Stimulated activated effector memory CD8-positive, alpha-beta T cell treated with anti-CD3 and anti-CD28 coated beads, Interleukin-12 subunit alpha, Interleukin-12 subunit beta, amount 100 ng/mL, for 72 hours (primary cell): Measurements from ENCODE around the gene HOTAIR.

Experiments used
- ATAC-seq: fragments of 150-1000 bp; cut with Tn5 transposase; 2 replicates; pipeline ENCODE4 v1.10.0; 2021
- DNase-seq, 2 donors: peaks; one replicate each; pipeline ENCODE4 v3.0.0; 2021 to 2022; ENCODE audit warnings: low spot score in 2 of 2
- H3K27ac Mint-ChIP-seq: one replicate; pipeline ENCODE4 v1.8.0; 2022; ENCODE audit warnings: mild to moderate bottlenecking, mixed read lengths
- H3K36me3 Mint-ChIP-seq: one replicate; pipeline ENCODE4 v1.8.0; 2022; ENCODE audit warnings: mild to moderate bottlenecking, mixed read lengths
- H3K4me1 Mint-ChIP-seq: one replicate; pipeline ENCODE4 v1.8.0; 2022; ENCODE audit warnings: mixed read lengths
- H3K4me3 Mint-ChIP-seq: one replicate; pipeline ENCODE4 v1.8.0; 2022; ENCODE audit warnings: mild to moderate bottlenecking, mixed read lengths
- H3K9me3 Mint-ChIP-seq: one replicate; pipeline ENCODE4 v1.8.0; 2022; ENCODE audit warnings: mixed read lengths

HOTAIR gene

DNA sequence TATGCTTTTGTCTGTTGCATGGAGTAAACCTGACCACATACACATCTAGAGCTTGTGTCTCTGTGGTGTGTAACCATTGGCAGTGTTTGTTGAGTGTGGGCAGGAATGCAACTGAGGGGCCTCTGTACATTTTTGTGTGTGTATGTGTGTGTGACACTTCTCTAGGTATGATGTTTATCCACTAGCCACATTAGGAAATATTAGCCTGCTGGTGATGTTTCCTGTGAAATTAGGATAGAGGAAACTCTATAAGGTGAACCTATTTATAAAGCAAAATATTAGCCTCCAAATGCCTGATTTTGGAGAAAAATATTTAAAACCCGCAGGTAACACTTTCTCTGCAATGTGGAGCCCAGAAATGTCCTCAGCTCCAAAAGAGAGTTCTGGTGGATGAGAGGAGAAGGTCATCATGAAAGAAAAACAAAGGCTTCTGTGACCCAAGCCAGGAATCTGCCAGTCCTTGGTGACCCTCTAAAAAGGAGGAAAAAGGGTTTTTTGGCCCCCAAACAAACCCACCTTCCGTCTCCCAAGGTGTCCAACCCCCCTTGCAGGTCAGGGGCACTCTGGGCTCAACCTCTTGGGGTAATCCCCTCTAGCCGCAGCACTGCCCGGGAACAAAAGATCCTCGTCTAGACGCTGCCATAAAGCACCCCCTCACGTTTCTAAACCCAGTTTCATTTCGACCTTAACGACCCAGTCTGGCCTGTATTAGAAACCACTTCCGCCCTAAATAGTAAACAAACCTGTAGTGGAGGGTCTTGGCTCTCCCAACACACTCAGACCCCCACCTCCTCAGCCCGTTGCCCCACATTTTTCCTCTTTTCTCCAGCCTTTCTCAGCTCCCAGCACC, 3.1 kb upstream of the HOTAIR start:
- H3K4me1 Mint-ChIP-seq: peaks cover 32% of the 10 kb centered on the region
- DNase-seq (no peak), ATAC-seq (no peak)
- no peaks in the 10 kb centered on the region for H3K9me3 Mint-ChIP-seq
- peaks cover 4% of the 10 kb centered on the region for H3K36me3 Mint-ChIP-seq
- H3K4me3 Mint-ChIP-seq: no peak overlapping the region
- H3K27ac Mint-ChIP-seq: no peak overlapping the region

DNA sequence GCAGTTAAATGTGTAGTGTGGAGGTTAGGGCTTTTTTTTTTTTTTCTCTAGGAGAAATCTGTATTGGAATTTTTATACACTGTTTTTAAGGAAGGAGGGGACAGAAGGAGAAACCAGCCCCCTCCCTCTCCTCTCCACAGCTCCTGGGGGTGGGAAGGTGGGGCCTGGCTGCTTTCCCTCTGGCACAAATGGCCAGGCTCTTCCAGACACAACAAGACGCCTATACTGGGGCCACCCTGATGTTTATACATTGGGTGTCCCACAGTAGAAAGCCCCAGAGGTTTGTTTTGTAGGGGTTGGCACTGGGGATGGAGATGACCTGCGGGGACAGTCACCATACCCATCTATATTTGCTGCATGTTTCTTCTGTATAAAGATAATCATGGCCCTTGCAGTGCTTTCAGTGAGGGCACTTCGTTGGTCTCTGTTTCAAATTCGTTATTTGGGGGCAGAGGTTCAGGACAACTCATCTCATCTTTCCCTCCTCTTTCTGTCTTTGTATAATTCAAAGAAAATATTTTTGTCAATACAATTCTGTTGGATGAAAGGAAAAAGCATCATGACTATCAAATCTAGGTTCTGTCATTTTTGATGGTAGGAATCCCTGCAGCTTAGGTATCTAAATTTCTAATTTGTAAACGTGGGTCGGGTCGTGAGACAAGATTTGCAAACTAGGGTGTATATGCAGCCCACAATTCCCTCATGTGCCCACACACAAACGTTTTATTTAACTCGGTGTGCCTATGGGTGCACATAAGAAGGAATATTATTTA, 2.3 kb upstream of the HOTAIR start:
- DNase-seq: no peak
- Mint-ChIP-seq H3K36me3 (peaks cover 4% of the 10 kb centered on the region), H3K4me3 (no peak overlapping the region), H3K9me3 (no peaks in the 10 kb centered on the region), H3K27ac (no peak overlapping the region), H3K4me1 (peaks cover 32% of the 10 kb centered on the region)
- no peak for ATAC-seq

DNA sequence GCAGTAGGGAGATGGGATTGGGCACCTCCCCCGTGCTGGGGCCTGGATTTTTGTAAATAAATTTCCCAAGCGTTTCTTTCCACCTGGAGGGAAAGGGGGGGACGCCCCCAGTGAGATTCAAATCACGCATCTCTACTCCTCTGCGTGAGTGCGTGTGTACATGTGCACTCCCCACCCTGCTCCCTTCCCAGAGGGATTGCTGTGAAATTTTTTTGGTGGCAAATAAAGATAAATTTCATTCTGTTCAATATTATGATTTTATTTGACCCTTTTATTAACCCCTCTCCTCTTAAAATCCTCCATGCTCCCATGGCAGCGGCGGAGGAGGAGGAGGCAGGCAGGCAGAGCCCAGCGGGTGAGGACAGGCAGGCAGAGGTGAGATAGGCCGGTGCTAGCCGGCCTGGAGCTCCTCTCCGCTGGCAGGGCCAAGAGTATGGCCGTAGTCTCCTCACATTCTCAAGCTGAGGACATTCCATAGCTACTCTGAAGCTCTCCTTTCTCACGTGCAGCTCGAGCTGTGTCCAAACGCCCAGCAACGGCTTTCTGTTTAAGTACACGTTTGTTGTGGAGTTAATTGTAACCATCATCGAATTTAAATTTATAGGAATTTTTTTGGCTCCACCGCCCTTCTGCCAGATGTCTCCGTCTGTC, 1.5 kb upstream of the HOTAIR start:
- H3K9me3 Mint-ChIP-seq: no peaks in the 10 kb centered on the region
- H3K4me3 Mint-ChIP-seq: peak overlapping the region; percentile 67
- ATAC-seq (no peak), DNase-seq (no peak)
- H3K4me1 Mint-ChIP-seq: peaks cover 32% of the 10 kb centered on the region
- peaks cover 4% of the 10 kb centered on the region for H3K36me3 Mint-ChIP-seq
- H3K27ac Mint-ChIP-seq: no peak overlapping the region

DNA sequence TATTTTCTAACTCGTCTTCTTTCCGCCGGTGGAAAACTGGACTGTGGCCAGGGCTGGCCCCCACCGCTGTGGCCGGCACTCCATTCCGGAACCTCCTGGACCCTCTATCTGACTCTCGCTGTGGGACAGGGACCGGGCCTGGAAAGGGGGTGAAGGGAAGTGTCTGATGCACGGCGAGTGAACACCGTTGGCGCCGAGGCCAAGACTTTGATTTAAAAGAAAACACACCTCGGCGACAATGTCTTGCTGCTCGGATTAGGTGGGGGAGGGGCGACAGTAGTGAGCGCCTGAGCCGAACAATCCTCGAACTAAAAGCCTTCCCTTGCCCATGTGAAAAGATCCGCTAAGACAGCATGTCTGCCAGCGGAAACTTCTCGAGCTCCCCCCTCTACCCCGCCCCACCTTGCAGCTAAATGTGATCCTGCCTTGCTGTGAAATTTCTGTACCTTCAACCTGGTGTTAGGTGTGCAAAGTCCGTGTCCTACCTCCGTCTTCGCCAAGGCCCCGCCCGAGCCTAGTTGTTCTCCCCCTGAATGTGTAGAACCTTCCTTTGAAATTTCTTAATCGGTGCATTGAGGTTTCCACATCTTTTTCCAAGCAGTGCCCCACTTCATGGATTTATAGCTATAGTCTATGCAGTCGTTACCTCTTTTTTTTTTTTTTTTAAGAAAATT, 862 bp upstream of the HOTAIR start:
- Mint-ChIP-seq H3K4me1 (peaks cover 32% of the 10 kb centered on the region), H3K4me3 (peak overlapping the region; percentile 67), H3K36me3 (peaks cover 4% of the 10 kb centered on the region), H3K9me3 (no peaks in the 10 kb centered on the region), H3K27ac (no peak overlapping the region)
- ATAC-seq (no peak), DNase-seq (no peak)

DNA sequence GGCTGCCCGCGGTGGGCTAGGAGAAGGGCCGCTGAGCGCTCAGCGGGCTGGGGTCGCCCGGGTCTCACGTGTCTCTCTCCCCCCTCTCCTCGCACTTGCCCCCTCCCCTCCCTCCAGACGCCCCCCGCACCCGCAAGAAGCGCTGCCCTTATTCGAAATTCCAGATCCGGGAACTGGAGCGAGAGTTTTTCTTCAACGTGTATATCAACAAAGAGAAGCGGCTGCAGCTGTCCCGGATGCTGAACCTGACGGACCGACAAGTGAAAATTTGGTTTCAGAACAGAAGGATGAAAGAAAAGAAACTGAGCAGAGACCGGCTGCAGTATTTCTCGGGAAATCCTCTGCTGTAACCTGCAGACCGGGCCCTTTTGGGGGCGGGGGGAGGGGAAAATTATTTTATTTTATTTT, 314 bp upstream of the HOTAIR start:
- H3K4me3 Mint-ChIP-seq: peak overlapping the region; percentile 67
- H3K4me1 Mint-ChIP-seq: peaks cover 32% of the 10 kb centered on the region
- DNase-seq (no peak), ATAC-seq (no peak)
- no peak overlapping the region for H3K27ac Mint-ChIP-seq
- no peaks in the 10 kb centered on the region for H3K9me3 Mint-ChIP-seq
- H3K36me3 Mint-ChIP-seq: peaks cover 2% of the 10 kb centered on the region

DNA sequence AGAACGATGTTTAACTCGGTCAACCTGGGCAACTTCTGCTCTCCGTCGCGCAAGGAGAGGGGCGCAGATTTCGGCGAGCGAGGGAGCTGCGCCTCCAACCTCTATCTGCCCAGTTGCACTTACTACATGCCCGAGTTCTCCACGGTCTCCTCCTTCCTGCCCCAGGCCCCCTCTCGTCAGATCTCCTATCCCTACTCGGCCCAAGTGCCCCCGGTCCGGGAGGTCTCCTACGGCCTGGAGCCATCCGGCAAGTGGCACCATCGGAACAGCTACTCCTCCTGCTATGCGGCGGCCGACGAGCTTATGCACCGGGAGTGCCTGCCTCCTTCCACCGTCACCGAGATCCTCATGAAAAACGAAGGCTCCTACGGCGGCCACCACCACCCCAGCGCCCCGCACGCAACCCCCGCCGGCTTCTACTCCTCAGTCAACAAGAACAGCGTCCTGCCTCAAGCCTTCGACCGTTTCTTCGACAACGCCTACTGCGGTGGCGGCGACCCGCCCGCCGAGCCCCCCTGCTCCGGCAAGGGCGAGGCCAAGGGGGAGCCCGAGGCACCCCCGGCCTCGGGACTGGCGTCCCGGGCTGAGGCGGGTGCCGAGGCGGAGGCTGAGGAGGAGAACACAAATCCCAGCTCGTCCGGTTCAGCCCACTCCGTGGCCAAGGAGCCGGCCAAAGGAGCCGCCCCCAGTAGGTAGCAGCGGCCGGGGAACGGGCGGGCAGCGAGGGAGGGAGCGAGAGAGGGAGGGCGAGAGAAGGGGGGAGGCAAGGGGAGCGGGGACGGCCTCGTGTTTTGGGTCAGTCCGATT, 1.3 kb downstream of the HOTAIR start:
- peaks cover 30% of the 10 kb centered on the region for H3K4me1 Mint-ChIP-seq
- ATAC-seq: no peak
- H3K9me3 Mint-ChIP-seq: no peaks in the 10 kb centered on the region
- H3K36me3 Mint-ChIP-seq: no peaks in the 10 kb centered on the region
- no peak for DNase-seq
- no peak overlapping the region for H3K27ac Mint-ChIP-seq
- H3K4me3 Mint-ChIP-seq: peak overlapping the region; percentile 67

DNA sequence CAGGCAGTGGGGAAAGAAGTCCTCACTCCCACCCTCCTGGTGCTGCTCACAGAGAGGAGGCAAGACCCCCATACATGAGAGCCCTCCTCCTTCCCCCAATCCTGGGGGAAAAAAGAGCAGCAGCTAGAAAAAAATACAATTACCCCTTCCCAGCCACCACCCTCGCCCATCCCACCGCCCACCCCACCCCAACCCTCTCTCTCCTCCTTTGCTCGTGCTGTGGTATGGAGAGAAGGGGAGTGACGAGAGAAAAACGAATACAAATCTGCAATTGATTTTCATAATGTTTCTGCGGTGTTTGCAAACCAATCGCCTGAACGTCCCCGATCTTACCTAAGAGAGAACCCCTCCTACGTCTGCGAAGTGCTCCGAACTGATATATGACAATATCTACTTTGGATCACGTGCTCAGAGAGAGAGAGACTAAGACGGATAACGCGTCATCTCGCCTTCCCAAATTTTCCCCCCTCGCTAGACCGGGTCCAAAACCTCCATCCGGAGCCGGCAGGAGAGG, 2.0 kb downstream of the HOTAIR start, which contains the start of gene HOXC11:
Gene HOXC11, plus strand, starts transcription at position 405 of the 514 bp plus-strand sequence. CDS start 116 bp downstream, outside the sequence.
- no peak within 1 kb of the TSS for H3K27ac Mint-ChIP-seq
- H3K9me3 Mint-ChIP-seq: no peaks in the 10 kb centered on the region
- peak within 1 kb of the TSS; percentile 67 for H3K4me3 Mint-ChIP-seq
- DNase-seq (no peak), ATAC-seq (no peak)
- no peaks in the 10 kb centered on the region for H3K36me3 Mint-ChIP-seq
- peaks cover 25% of the 10 kb centered on the region for H3K4me1 Mint-ChIP-seq

DNA sequence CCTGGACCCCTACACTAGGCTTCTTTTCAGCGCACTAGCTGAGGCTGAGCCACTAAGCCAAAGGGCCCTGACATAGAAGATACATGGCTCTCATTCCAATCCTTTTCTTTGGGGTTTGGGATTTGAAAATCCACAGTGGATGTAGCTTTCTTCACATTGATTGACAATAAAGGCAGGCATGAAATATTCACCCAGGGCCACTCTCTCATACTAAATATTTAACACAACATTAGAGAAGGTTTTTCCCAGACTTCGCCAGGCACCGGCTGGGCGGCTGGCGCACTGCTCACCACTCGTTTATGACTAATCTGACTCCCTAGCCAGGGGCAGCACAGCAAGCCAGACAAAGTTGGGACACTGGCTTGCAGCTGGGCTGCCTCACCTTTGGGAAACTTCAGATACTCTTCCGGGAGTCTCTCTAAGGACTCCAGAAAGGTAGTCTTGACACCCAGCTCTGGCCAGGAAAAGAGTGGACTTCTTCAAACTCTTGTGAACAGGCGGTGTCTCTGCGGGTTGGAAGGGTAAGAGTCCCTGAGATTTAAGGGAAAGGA, 2.5 kb downstream of the HOTAIR start:
- Mint-ChIP-seq H3K27ac (no peak overlapping the region), H3K4me3 (no peak overlapping the region)
- no peak for ATAC-seq

DNA sequence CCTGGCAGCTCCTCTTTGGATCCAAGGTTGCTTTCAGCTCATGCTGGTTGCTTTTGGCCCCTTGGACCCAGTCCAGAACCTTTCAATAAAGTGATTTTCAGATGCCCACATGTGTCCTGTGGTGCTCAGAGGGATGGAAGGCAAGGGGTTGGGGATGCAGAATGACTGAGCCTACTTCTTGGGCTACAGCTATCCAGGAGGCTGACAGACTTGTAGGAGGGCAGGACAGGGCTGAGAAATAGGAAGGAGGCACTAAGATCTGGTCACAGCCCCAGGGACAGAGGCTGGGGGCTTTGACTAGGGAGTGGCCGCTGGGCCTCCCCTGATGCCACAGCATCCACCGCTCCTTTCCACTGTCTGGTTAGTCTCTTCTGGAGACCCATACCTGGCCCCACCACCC, 3.1 kb downstream of the HOTAIR start:
- H3K36me3 Mint-ChIP-seq: no peaks in the 10 kb centered on the region
- peaks cover 26% of the 10 kb centered on the region for H3K4me1 Mint-ChIP-seq
- no peak overlapping the region for H3K4me3 Mint-ChIP-seq
- no peak for ATAC-seq
- H3K9me3 Mint-ChIP-seq: no peaks in the 10 kb centered on the region
- DNase-seq: no peak
- no peak overlapping the region for H3K27ac Mint-ChIP-seq

More for the DNA sequence above, 2.5 kb downstream of the HOTAIR start:
- no peaks in the 10 kb centered on the region for H3K9me3 Mint-ChIP-seq
- DNase-seq: no peak
- H3K36me3 Mint-ChIP-seq: no peaks in the 10 kb centered on the region
- H3K4me1 Mint-ChIP-seq: peaks cover 25% of the 10 kb centered on the region

DNA sequence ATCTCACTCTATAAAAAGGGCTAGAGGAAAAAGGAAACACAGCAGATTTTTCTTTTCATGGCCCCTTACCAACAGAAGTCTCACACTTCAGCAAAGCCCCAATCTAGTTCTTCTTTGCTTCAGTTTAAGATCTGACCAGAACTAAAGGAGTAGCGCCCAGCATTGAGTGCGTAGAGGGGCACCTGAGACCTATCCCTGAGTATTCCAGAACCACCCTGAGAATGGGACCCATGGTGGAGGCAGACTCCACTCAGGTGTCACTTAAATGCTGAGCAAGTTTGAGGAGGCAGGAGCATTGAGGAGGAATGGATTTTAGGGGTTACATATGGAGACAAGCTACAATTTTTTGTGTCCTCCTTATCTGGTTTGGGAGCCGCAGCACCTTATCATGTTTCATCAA, 3.6 kb downstream of the HOTAIR start:
- no peak for ATAC-seq
- DNase-seq: no peak
- Mint-ChIP-seq H3K9me3 (no peaks in the 10 kb centered on the region), H3K4me1 (peaks cover 31% of the 10 kb centered on the region), H3K36me3 (no peaks in the 10 kb centered on the region), H3K4me3 (no peak overlapping the region), H3K27ac (no peak overlapping the region)

DNA sequence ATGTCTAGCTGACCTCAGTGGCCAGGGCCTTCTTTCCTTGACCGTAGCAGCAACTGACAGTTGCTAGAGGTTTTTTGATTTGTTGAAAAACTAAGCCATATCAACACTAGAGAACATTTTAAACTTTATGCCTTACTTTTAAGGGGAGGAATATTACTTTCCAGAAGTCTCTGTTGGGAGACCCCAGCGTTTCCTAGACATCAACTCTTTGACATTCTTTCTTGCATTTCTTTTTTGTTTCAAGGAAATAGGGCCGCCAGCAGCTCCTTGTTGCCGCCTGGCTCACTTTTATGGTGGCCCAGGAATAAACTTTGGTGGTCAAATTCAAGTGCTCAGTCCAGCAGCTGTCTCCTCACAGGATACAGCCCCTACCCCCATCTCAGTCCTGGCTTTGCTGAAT, 4.3 kb downstream of the HOTAIR start:
- Mint-ChIP-seq H3K36me3 (peaks cover 3% of the 10 kb centered on the region), H3K4me1 (peaks cover 32% of the 10 kb centered on the region), H3K4me3 (no peak overlapping the region), H3K27ac (no peak overlapping the region), H3K9me3 (no peaks in the 10 kb centered on the region)
- ATAC-seq (no peak), DNase-seq (no peak)

DNA sequence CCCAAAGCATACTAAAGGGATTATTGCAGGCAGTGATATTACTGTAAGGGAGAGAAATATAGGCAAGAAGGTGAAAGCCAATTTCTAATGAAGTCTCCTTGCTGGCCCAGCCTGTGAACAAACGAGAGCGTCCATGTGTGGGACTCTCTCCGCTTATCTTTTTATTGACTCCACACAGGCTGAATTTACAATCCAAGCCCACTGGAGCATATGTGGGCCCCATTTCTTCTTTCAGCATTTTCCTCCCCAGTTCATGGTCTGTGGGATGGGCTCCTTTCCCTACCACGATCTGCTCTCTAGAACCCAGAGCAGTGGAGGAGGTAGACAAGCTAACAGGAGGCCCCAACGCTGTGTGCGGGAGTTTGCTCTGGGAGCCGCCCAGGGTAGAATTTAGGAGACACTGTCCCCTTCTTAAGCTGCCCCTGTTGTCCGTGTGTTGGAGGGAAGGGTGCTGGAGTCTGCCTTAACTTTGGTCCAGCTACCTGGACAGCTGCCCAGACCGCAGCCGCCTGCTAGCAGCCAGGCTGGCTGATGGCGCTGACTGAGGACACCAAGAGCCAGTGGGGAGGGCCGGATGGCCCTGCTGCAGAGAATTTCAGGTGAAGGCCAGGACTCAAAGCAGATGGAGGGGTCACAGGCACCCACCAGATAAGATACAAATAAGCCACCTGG, 5.0 kb downstream of the HOTAIR start:
- no peak for DNase-seq
- Mint-ChIP-seq H3K4me3 (no peak overlapping the region), H3K27ac (no peak overlapping the region), H3K9me3 (no peaks in the 10 kb centered on the region), H3K4me1 (peaks cover 34% of the 10 kb centered on the region), H3K36me3 (peaks cover 6% of the 10 kb centered on the region)
- no peak for ATAC-seq

DNA sequence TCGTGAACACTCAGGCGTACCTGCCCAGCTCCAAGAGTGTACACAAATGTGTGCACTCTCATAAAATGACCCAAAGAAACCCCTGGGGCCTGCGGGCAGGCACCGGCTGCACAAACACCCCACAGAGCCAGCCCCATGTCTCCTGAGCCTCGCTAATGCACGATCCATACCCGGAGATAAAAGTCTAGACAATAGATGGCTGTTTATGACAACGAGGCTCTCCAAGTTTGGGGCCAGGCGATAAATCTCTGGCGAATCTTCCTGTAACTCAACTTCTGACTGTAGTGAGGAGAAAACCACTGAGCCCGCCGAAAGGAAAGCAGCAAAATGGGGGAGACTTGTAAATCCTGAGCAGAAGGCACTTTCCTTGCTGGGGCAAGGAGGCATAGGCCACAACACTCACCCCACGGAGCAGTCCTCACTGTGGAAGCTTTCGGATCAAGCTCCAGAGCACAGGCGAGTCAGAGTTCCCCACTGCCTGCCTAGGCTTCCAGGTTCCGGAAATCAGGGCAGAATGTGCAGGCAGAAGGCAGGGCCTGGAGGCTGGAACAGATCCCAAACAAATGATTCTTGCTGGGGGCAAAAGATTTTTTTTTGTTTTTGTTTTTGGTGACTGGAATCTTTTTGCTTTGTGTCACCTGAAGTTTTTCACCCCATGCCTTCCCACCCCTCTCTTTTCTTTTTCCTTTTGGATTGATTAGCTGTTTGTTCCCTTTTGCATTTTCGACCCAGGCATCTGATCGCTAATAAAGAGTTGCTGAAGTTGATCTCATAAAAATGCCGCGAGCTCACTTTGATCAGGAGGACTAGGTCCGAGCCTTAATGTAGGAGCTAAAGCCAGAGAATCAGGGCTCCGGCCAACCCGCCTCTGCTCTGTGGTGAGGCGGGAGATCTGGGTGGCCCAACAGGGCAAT, 6.3 kb downstream of the HOTAIR start:
- no peak overlapping the region for H3K27ac Mint-ChIP-seq
- ATAC-seq: no peak
- no peak overlapping the region for H3K4me3 Mint-ChIP-seq
- peaks cover 6% of the 10 kb centered on the region for H3K36me3 Mint-ChIP-seq
- no peak for DNase-seq
- H3K9me3 Mint-ChIP-seq: no peaks in the 10 kb centered on the region
- H3K4me1 Mint-ChIP-seq: peaks cover 38% of the 10 kb centered on the region
